Measurements from ENCODE around the gene SELENOF. TPM values are rescaled to one million over a fixed set of nuclear protein-coding genes. Genes with fewer than 3 reads are reported as not detected.

SELENOF gene
- total RNA-seq, 4 donors from 2014 or later: 71.0 to 123 (median 102) TPM

- no peak for ATAC-seq
- 42 to 100% methylated on average over 2 to 3 of the region's 3 CpGs for WGBS, 2 donors (ENCODE audit: low coverage in 1 of 2)
- peaks cover 0 to 11% (median 0%) of the 10 kb centered on the region in 3 donors for H3K4me1 ChIP-seq
- no peaks in the 10 kb centered on the region for H3K9me3 ChIP-seq
- no peaks in the 10 kb centered on the region for H3K36me3 ChIP-seq
- no peak for TF ChIP-seq CTCF (IDR thresholded peaks at IDR 0.05)
- no peak for TF ChIP-seq POLR2AphosphoS5 (IDR thresholded peaks at IDR 0.05)
- TF ChIP-seq EP300 (IDR thresholded peaks at IDR 0.05): no peak
- TF ChIP-seq POLR2A (IDR thresholded peaks at IDR 0.05): no peak
- H3K4me3 ChIP-seq: no peak overlapping the region
- H3K27me3 ChIP-seq: no peaks in the 10 kb centered on the region
- no peak overlapping the region for H3K27ac ChIP-seq
Observed at GRCh38 chr1:86953167-86953566, 39.2 kb upstream of the SELENOF start.

- H3K27me3 ChIP-seq: no peaks in the 10 kb centered on the region
- no peak for TF ChIP-seq POLR2AphosphoS5 (IDR thresholded peaks at IDR 0.05)
- no peak for TF ChIP-seq POLR2A (IDR thresholded peaks at IDR 0.05)
- no peak for TF ChIP-seq CTCF (IDR thresholded peaks at IDR 0.05)
- no peak for TF ChIP-seq EP300 (IDR thresholded peaks at IDR 0.05)
Observed at GRCh38 chr1:86951430-86951829, 37.5 kb upstream of the SELENOF start.

GRCh38 chr1:86950712-86951419 lies 36.9 kb upstream of the SELENOF start:
- Histone ChIP-seq H3K27me3 (no peaks in the 10 kb centered on the region), H3K36me3 (no peaks in the 10 kb centered on the region), H3K27ac (no peak overlapping the region), H3K4me1 (peaks cover 0 to 8% (median 0%) of the 10 kb centered on the region in 3 donors), H3K4me3 (no peak overlapping the region), H3K9me3 (no peaks in the 10 kb centered on the region)
- 79 to 86% methylated on average over 5 of the region's 5 CpGs for WGBS, 2 donors (ENCODE audit: low coverage in 1 of 2)
- no peak for ATAC-seq
- TF ChIP-seq CTCF (IDR thresholded peaks at IDR 0.05) (no peak), EP300 (IDR thresholded peaks at IDR 0.05) (no peak), POLR2A (IDR thresholded peaks at IDR 0.05) (no peak), POLR2AphosphoS5 (IDR thresholded peaks at IDR 0.05) (no peak)

More at GRCh38 chr1:86951430-86951829, 37.5 kb upstream of the SELENOF start:
- H3K27ac ChIP-seq: no peak overlapping the region
- no peak overlapping the region for H3K4me3 ChIP-seq
- 76 to 100% methylated on average over 1 of the region's 1 CpG for WGBS, 2 donors (ENCODE audit: low coverage in 1 of 2)
- H3K36me3 ChIP-seq: no peaks in the 10 kb centered on the region
- H3K4me1 ChIP-seq: peaks cover 0 to 8% (median 0%) of the 10 kb centered on the region in 3 donors
- no peaks in the 10 kb centered on the region for H3K9me3 ChIP-seq
- no peak for ATAC-seq

GRCh38 chr1:86948212-86948611 lies 34.3 kb upstream of the SELENOF start:
- peak; percentile 60 for ATAC-seq
- Histone ChIP-seq H3K36me3 (no peaks in the 10 kb centered on the region), H3K27ac (no peak overlapping the region), H3K4me1 (peaks cover 0 to 8% (median 0%) of the 10 kb centered on the region in 3 donors), H3K9me3 (no peaks in the 10 kb centered on the region), H3K4me3 (no peak overlapping the region), H3K27me3 (no peaks in the 10 kb centered on the region)
- 39 to 63% methylated on average over 5 of the region's 5 CpGs for WGBS, 2 donors (ENCODE audit: low coverage in 1 of 2)
- TF ChIP-seq POLR2A (IDR thresholded peaks at IDR 0.05) (no peak), POLR2AphosphoS5 (IDR thresholded peaks at IDR 0.05) (no peak), EP300 (IDR thresholded peaks at IDR 0.05) (no peak), CTCF (IDR thresholded peaks at IDR 0.05) (no peak)

- no peak overlapping the region for H3K27ac ChIP-seq
- no peak for TF ChIP-seq POLR2AphosphoS5 (IDR thresholded peaks at IDR 0.05)
- no peak for TF ChIP-seq CTCF (IDR thresholded peaks at IDR 0.05)
- no peak for TF ChIP-seq POLR2A (IDR thresholded peaks at IDR 0.05)
- no peak for TF ChIP-seq EP300 (IDR thresholded peaks at IDR 0.05)
- no peaks in the 10 kb centered on the region for H3K9me3 ChIP-seq
- no peak overlapping the region for H3K4me3 ChIP-seq
- H3K4me1 ChIP-seq: peaks cover 0 to 15% (median 0%) of the 10 kb centered on the region in 3 donors
- H3K27me3 ChIP-seq: no peaks in the 10 kb centered on the region
- ATAC-seq: no peak
- no peaks in the 10 kb centered on the region for H3K36me3 ChIP-seq
Observed at GRCh38 chr1:86942743-86943142, 28.8 kb upstream of the SELENOF start.
